Prostate gland (tissue), 2 donors: ENCODE measurements around the gene FUOM.

Experiments used
- CTCF ChIP-seq, 4 experiments: fragments of 200-600 bp in 2 of 4; fragments of 450-650 bp in 2 of 4; sonication (generic) in 2 of 4; IDR thresholded peaks; 1 replicate in 3 of 4; 2 replicates in 1 of 4; pipeline ENCODE4 v1.5.1; 2016 to 2019; ENCODE audit warnings: antibody characterized with exemption in 4 of 4, mild to moderate bottlenecking in 2 of 4, moderate library complexity in 2 of 4
- POLR2A ChIP-seq: fragments of 450-650 bp; IDR thresholded peaks from one replicate; pipeline ENCODE4 v1.6.1; 2016; ENCODE audit warnings: antibody characterized with exemption, mild to moderate bottlenecking

GRCh38 chr10:133399123-133399601 is 41.3 kb upstream of the FUOM start:
- TF ChIP-seq CTCF (IDR thresholded peaks at IDR 0.05): no peak
- no peak for TF ChIP-seq POLR2A
